ENCODE measurements around the gene MACO1.

DNA sequence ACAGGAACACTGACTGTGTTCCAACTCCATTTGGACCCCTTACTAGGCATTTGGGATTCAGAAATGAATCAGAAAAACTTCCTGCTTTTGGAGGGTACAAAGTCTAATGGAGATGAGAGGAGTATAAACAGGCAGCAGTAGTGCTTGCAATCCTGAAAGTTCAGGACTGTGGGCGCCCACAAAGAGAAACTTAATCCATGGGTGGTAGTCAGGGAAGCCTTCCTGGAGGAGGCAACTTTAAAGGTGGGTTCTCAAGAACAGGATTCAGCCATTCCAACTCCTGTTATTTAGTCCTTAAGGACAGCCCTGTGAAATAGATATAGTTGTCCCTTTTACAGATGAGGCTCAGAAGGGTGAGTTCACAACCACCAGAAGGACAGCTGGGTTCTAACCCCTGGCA, 110.7 kb downstream of the MACO1 start:
- TF ChIP-seq, protein P1, sequence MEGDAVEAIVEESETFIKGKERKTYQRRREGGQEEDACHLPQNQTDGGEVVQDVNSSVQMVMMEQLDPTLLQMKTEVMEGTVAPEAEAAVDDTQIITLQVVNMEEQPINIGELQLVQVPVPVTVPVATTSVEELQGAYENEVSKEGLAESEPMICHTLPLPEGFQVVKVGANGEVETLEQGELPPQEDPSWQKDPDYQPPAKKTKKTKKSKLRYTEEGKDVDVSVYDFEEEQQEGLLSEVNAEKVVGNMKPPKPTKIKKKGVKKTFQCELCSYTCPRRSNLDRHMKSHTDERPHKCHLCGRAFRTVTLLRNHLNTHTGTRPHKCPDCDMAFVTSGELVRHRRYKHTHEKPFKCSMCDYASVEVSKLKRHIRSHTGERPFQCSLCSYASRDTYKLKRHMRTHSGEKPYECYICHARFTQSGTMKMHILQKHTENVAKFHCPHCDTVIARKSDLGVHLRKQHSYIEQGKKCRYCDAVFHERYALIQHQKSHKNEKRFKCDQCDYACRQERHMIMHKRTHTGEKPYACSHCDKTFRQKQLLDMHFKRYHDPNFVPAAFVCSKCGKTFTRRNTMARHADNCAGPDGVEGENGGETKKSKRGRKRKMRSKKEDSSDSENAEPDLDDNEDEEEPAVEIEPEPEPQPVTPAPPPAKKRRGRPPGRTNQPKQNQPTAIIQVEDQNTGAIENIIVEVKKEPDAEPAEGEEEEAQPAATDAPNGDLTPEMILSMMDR (IDR thresholded peaks at IDR 0.05; ENCODE audit: low read length): no peak
- TF ChIP-seq EZH2 (optimal IDR thresholded peaks at IDR 0.05; ENCODE audit: low read depth, low read length): no peak

All from MM.1S (cell line).